Stimulated activated CD8-positive, alpha-beta memory T cell treated with anti-CD3 and anti-CD28 coated beads, Interleukin-12 subunit alpha, Interleukin-12 subunit beta, amount 100 ng/mL, for 1 hour (primary cell): ENCODE results near the gene SPATA31D4.

Experiments
- DNase-seq: peaks from one replicate; pipeline ENCODE4 v3.0.0-alpha.2; 2020; ENCODE audit warnings: low read depth

Gene SPATA31D4

GRCh38 chr9:81964218-81965171, 36.3 kb downstream of the SPATA31D4 start:
- DNase-seq = no peak

GRCh38 chr9:81968026-81968425, 39.8 kb downstream of the SPATA31D4 start:
- DNase-seq = no peak

- no peak for DNase-seq
These were observed 41.7 kb downstream of the SPATA31D4 start for GRCh38 chr9:81969971-81970370.

GRCh38 chr9:81971727-81972126, 43.5 kb downstream of the SPATA31D4 start:
- DNase-seq = no peak

GRCh38 chr9:81974764-81975163, 46.5 kb downstream of the SPATA31D4 start:
- DNase-seq = no peak

- no peak for DNase-seq
These were observed 48.1 kb downstream of the SPATA31D4 start for GRCh38 chr9:81976351-81976750.

- DNase-seq = no peak
These were observed 51.0 kb downstream of the SPATA31D4 start for GRCh38 chr9:81979196-81979595.

- DNase-seq = no peak
These were observed 52.3 kb downstream of the SPATA31D4 start for GRCh38 chr9:81980568-81980967.

- DNase-seq = no peak
These were observed 53.7 kb downstream of the SPATA31D4 start for GRCh38 chr9:81981883-81982282.
